Esophagus squamous epithelium (tissue), 5 donors: ENCODE data around the gene PEX11G. TPM values are rescaled to one million over a fixed set of nuclear protein-coding genes. Genes with fewer than 3 reads are reported as not detected.

ENCODE experiments used
- DNase-seq: peaks from one replicate; lab custom pipeline; 2025; lab: John Stamatoyannopoulos, UW
- H3K27ac ChIP-seq, 4 donors: fragments of 200-600 bp; sonication (generic); one replicate each; pipeline ENCODE4 v1.5.1; 2016 to 2019; ENCODE audit warnings: mild to moderate bottlenecking in 1 of 4
- H3K27me3 ChIP-seq, 4 donors: fragments of 200-600 bp; sonication (generic); 1 replicate in 3 of 4; 2 replicates in 1 of 4; pipeline versions ENCODE4 v1.5.1 to v1.6.0; 2017 to 2021; ENCODE audit warnings: antibody characterized with exemption in 1 of 4
- H3K36me3 ChIP-seq, 3 donors: fragments of 200-600 bp; sonication (generic); one replicate each; pipeline ENCODE4 v1.5.1; 2016 to 2019
- H3K4me1 ChIP-seq, 3 donors: fragments of 200-600 bp; sonication (generic); one replicate each; pipeline ENCODE4 v1.5.1; 2017 to 2019
- H3K4me3 ChIP-seq, 4 donors: fragments of 200-600 bp; sonication (generic); 1 replicate in 3 of 4; 2 replicates in 1 of 4; pipeline ENCODE4 v1.5.1; 2016 to 2019; ENCODE audit warnings: mild to moderate bottlenecking in 2 of 4, moderate library complexity in 1 of 4
- H3K9me3 ChIP-seq, 3 donors: fragments of 200-600 bp; sonication (generic); one replicate each; pipeline ENCODE4 v1.5.1; 2016 to 2019
- POLR2A ChIP-seq, 4 donors: fragments of 450-650 bp; IDR thresholded peaks; one replicate each; pipeline ENCODE4 v1.6.1; 2017; ENCODE audit warnings: antibody characterized with exemption in 4 of 4, mild to moderate bottlenecking in 4 of 4, moderate library complexity in 3 of 4
- WGBS, 2 donors: methylation state at CpG; one replicate each; pipeline ENCODE4 v1.1.5; 2018; 5-methylcytosine and 5-hydroxymethylcytosine counted together
- intact Hi-C: fragments of 100-400 bp; cut with DNase I; formaldehyde crosslinking; loops from one replicate; pipeline ENCODE4 v1.15.0; 2022
- total RNA-seq, 4 donors: library from RNA; depleted of rRNA; stranded (reverse); fragments of >200 nt; gene quantifications; one replicate each; pipeline ENCODE4 v1.1.0, GENCODE V29; 2016
- TF ChIP-seq, protein P1 (sequence below), 6 experiments: fragments of 450-650 bp in 4 of 6; fragments of 200-600 bp in 2 of 6; sonication (generic) in 2 of 6; IDR thresholded peaks; one replicate each; pipeline ENCODE4 v1.5.1; 2016 to 2019; ENCODE audit warnings: antibody characterized with exemption in 6 of 6, mild to moderate bottlenecking in 4 of 6, moderate library complexity in 4 of 6
- donor health status: DM: yes; HTN: yes; CAD: no.

PEX11G gene
- total RNA-seq, 4 donors from 2014 or later, result 1.1 to 6.7 (median 4.1) TPM

DNA sequence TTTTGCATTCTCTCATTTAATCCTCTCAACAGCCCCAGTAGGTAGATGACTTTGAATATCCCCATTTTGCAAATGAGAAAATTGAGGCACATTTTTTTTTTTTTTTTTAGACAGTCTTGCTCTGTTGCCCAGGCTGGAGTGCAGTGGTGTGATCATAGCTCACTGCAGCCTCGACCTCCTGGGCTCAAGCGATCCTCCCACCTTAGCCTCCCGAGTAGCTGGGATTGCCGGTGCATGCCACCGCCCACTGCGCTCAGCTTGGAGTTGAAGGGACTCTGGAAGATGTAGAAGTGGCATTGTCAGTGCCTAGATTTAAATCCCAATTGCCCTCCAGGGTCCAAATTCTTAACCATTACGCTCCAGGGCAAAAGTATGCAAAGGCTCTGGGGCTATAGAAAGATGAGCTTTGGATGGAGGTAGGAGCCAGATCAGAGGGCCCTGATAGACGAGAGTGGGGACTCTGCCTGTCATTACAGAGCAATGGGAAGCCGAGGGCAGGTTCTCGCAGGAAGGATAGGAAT lies 32.8 kb upstream of the PEX11G start:
- no peak for DNase-seq
- intact Hi-C loops, result loop anchor here (10.0 kb wide), 1 partner anchor 137 kb away; no protein-coding TSS in a partner anchor
- H3K4me1 ChIP-seq, result peaks cover 25 to 48% (median 25%) of the 10 kb centered on the region in 3 donors
- H3K36me3 ChIP-seq, result peaks cover 4 to 45% (median 18%) of the 10 kb centered on the region in 3 donors
- H3K4me3 ChIP-seq, result peak overlapping the region in 3 of 4 donors; percentile 71 to 91 (median 89)
- 41 to 52% methylated on average over 6 of the region's 10 CpGs for WGBS, 2 donors
- H3K27me3 ChIP-seq, result no peaks in the 10 kb centered on the region
- no peak for TF ChIP-seq POLR2A (IDR thresholded peaks at IDR 0.05)
- TF ChIP-seq, protein P1, sequence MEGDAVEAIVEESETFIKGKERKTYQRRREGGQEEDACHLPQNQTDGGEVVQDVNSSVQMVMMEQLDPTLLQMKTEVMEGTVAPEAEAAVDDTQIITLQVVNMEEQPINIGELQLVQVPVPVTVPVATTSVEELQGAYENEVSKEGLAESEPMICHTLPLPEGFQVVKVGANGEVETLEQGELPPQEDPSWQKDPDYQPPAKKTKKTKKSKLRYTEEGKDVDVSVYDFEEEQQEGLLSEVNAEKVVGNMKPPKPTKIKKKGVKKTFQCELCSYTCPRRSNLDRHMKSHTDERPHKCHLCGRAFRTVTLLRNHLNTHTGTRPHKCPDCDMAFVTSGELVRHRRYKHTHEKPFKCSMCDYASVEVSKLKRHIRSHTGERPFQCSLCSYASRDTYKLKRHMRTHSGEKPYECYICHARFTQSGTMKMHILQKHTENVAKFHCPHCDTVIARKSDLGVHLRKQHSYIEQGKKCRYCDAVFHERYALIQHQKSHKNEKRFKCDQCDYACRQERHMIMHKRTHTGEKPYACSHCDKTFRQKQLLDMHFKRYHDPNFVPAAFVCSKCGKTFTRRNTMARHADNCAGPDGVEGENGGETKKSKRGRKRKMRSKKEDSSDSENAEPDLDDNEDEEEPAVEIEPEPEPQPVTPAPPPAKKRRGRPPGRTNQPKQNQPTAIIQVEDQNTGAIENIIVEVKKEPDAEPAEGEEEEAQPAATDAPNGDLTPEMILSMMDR (IDR thresholded peaks at IDR 0.05), result no peak
- peak overlapping the region; percentile 73 to 86 (median 81) for H3K27ac ChIP-seq
- no peaks in the 10 kb centered on the region for H3K9me3 ChIP-seq

DNA sequence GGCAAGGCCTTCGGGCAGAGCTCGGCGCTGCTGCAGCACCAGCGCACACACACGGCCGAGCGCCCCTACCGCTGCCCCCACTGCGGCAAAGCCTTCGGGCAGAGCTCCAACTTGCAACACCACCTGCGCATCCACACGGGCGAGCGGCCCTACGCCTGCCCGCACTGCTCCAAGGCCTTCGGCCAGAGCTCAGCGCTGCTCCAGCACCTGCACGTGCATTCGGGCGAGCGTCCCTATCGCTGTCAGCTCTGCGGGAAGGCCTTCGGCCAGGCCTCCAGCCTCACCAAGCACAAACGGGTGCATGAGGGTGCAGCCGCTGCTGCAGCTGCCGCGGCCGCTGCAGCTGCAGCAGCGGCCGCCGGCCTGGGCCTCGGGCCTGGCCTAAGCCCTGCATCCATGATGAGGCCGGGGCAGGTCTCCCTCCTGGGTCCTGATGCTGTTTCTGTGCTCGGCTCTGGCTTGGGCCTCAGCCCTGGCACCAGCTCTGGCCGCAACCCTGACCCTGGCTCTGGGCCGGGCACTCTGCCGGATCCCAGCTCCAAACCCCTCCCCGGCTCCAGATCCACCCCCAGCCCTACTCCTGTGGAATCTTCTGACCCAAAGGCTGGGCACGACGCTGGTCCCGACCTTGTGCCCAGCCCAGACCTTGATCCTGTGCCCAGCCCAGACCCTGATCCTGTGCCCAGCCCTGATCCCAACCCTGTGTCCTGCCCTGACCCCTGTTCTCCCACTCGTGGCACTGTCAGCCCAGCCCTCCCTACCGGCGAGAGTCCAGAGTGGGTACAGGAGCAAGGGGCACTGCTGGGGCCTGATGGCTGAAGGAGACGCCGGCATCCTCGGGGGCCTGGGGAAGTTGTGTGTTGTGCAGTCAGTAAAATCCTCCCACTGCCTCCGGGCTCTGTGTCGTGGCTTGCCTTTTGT lies 31.6 kb upstream of the PEX11G start:
- H3K4me1 ChIP-seq, result peaks cover 29 to 56% (median 30%) of the 10 kb centered on the region in 3 donors
- H3K27ac ChIP-seq, result no peak overlapping the region
- intact Hi-C loops, result loop anchor here (10.0 kb wide), 1 partner anchor 136 kb away; no protein-coding TSS in a partner anchor
- DNase-seq, result no peak
- no peak overlapping the region for H3K4me3 ChIP-seq
- peaks cover 4 to 33% (median 11%) of the 10 kb centered on the region in 3 donors for H3K36me3 ChIP-seq
- WGBS, 2 donors, result 86 to 92% methylated on average over 12 to 17 of the region's 51 CpGs
- TF ChIP-seq, protein P1 (IDR thresholded peaks at IDR 0.05), result no peak
- no peak for TF ChIP-seq POLR2A (IDR thresholded peaks at IDR 0.05)
- no peaks in the 10 kb centered on the region for H3K27me3 ChIP-seq
- no peaks in the 10 kb centered on the region for H3K9me3 ChIP-seq

DNA sequence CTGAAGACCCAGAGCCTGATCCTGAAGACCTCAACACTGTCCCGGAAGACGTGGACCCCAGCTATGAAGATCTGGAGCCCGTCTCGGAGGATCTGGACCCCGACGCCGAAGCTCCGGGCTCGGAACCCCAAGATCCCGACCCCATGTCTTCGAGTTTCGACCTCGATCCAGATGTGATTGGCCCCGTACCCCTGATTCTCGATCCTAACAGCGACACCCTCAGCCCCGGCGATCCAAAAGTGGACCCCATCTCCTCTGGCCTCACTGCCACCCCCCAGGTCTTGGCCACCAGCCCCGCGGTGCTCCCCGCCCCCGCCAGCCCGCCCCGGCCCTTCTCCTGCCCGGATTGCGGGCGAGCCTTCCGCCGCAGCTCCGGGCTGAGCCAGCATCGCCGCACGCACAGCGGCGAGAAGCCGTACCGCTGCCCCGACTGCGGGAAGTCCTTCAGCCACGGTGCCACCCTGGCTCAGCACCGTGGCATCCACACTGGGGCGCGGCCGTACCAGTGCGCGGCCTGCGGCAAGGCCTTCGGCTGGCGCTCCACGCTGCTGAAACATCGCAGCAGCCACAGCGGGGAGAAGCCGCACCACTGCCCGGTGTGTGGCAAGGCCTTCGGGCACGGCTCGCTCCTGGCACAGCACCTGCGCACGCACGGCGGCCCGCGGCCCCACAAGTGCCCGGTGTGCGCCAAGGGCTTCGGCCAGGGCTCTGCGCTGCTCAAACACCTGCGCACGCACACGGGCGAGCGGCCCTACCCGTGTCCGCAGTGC lies 30.7 kb upstream of the PEX11G start:
- intact Hi-C loops, result loop anchor here (10.0 kb wide), 1 partner anchor 135 kb away; no protein-coding TSS in a partner anchor
- Histone ChIP-seq H3K27me3 (no peaks in the 10 kb centered on the region), H3K4me1 (peaks cover 29 to 61% (median 34%) of the 10 kb centered on the region in 3 donors), H3K4me3 (no peak overlapping the region), H3K9me3 (no peaks in the 10 kb centered on the region), H3K27ac (no peak overlapping the region), H3K36me3 (peaks cover 0 to 24% (median 7%) of the 10 kb centered on the region in 3 donors)
- DNase-seq, result no peak
- 94 to 99% methylated on average over 12 to 17 of the region's 74 CpGs for WGBS, 2 donors
- TF ChIP-seq, protein P1 (IDR thresholded peaks at IDR 0.05), result no peak

DNA sequence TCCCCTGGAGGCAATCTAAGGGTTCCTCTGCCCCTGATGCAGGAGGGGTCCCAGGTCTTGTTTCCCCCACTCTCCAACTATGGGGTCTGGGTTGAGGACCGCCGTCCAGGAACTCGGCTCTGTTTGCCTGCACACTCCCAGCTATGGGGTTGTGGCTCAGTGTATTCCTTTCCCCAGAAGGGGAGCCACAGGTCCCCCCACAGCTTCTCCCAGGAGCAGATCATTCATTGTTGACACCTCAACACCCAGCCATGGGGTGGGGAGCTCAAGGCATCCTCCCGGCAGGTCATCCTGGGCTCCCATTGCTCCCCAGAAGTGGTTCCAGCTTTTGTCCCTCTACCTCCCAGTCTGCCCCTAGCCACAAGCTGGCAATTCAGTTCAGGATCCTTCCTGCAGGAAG lies 28.0 kb upstream of the PEX11G start:
- WGBS, 2 donors, result 34% methylated on average over 4 of the region's 4 CpGs; no CpG with 5 or more reads in 1 of the 2 donors
- no peak for DNase-seq
- H3K4me3 ChIP-seq, result peak overlapping the region; percentile 52 to 86 (median 66)
- intact Hi-C loops, result no loop called here
- H3K27ac ChIP-seq, result peak overlapping the region; percentile 84 to 94 (median 85)
- no peaks in the 10 kb centered on the region for H3K27me3 ChIP-seq
- H3K9me3 ChIP-seq, result no peaks in the 10 kb centered on the region
- H3K4me1 ChIP-seq, result peaks cover 10 to 44% (median 24%) of the 10 kb centered on the region in 3 donors
- peaks cover 0 to 20% (median 7%) of the 10 kb centered on the region in 3 donors for H3K36me3 ChIP-seq
- TF ChIP-seq, protein P1 (IDR thresholded peaks at IDR 0.05), result no peak
- no peak for TF ChIP-seq POLR2A (IDR thresholded peaks at IDR 0.05)
